NCI-H2196 treated with DMSO at 0.1 percent for 48 hours (cell line): ENCODE results near the gene ADCY5.

Experiments used
- DNase-seq: peaks from one replicate; lab custom pipeline; 2025; ENCODE audit not compliant: unreplicated experiment; lab: John Stamatoyannopoulos, UW

The ADCY5 gene

DNA sequence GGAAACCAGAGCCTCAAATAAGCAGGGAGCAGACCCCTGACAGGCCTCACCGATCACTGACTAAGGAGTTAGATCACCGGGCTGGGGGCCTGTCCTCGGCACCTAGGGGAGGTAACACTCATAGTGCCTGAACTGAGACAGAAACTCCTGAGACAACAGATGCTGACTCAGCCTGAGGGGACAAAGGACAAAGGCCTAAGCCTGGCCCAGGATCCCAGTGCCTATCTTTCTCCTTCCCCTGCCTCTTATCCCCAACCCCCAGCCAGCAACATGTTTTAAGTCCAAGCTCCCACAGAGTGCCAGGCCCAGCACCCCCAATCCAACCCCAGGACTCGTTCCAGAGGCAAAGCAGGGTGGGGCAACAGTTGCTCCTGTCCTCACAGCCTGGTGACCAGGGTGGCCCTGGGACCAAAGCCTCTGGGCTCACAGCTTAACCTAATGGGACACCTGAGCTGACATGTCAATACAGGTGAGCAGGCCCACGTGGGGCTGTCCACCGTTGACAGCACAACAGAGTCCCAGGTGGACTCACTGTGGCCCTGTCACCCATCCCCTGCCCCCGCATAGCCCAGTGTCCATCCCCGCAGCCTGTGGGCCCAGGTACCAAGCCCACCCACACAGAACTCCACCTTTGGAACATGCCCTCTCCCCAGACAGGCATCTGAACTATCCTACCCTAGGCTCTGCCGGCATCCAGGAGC lies 37.4 kb downstream of the ADCY5 start:
- DNase-seq = no peak

DNA sequence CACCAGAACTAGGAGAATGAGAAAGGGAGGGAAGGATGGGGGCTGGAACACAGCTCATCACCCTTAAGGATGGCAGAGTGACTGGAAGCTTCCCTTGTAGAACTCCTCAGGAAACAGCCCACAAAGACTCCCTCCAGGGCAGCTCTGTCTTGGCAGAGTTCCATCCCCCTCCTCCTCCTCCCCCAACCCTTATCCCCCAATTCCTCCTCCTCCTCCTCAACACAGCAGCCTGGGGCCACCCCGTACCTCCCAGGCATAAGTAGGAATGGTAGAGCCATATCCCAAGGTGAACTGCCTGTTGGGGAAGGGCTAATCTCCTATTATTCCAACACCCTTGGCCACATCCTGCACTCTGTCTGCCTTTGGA lies 38.8 kb downstream of the ADCY5 start:
- no peak for DNase-seq

DNA sequence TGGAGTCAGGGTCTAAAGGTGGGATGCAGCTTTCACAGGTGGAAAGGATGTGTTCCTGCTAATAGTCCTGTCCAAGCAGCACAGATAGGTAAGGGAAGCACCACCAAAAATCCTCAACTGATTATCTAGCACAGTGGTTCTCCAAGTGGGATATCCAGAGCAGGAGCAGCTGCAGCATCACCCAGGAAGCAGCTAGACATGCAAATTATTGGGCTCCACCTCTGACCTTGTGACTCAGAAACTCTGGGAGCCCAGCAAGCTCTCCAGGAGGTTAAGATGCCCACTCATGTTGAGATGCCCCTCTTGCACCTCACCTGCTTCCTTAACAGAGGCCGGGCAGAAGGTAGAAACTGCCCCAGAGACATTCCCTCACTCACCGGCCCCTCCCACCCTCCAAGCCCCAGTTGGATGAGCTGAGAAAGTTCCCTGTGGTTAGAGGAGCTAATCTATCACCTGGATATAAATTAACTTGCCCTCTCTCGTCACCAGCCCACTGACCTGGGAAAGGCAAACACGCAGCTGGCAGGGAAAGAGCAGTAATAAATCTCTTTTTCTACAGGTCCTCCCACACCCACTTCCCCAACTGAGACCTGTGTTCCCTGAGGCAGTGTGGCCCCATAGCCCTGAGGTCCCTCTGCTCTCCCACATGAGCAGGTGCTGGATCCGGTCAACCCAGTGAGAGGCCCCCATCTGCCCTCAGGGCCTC lies 39.3 kb downstream of the ADCY5 start:
- DNase-seq = no peak

DNA sequence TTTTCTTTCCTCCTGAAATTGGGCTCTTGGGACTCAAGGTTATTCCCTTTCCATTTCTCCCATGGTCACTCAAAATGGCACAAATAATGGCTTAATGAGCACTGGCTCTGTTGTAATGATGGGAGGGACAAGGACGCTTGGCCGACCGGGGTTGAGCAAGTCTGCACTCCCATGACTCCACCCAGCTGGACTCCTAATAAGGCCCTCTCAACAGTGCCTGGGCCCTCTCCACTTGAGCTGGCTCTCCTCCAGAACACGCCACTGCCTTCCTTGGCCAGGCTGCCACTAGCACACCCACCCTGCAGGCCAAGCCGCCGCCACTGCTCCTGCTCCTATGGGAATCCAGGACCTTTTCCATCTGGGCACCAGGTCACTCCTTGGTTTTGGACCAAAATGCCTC lies 42.3 kb downstream of the ADCY5 start:
- peak; percentile 23 for DNase-seq

DNA sequence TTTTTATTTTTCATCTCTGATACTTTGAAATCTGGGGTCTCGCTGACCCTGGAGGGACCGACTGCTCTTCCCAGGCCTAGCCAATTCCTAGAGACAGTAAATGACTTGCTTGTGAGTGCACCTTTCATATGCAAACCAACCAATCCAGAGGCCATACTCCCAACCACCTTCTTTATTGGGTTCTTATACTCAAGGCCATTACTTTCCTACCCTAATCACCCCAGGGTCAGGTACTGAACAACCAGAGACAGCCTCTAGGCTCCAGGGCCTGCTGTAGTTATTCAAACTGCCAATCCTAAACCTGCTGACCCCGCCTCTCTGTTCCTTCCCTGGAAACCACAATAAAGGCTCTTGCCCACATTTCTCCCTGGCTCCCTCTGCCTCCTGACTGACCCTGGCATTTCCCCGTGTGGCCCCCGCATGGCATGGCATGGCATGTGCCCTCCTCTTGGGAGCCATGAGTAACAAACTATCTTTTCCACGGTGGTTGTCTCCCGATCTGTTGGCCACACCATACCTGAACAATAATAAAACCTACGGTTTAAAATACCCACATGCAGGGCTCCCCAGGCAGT lies 42.9 kb downstream of the ADCY5 start:
- DNase-seq = no peak

DNA sequence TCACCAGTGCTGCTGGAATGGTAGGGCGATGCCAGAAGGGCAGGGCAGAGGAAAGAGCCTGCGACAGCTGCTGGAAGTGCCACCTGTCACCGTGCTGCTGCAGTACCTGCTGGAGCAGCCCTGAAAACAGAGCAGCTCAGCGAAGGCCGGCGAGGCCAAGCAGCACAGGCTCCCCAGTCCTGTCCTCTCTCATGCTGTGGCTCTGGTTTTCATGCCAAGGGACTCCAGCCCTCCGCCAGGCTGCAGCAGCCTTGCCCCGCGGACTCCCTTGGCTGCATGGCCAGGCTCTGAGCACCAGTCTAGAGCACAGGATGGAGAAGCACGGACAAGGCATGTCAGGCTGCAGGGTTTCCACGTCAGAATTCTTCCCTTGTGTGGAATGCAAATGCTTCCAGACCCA lies 43.9 kb downstream of the ADCY5 start:
- DNase-seq = no peak

DNA sequence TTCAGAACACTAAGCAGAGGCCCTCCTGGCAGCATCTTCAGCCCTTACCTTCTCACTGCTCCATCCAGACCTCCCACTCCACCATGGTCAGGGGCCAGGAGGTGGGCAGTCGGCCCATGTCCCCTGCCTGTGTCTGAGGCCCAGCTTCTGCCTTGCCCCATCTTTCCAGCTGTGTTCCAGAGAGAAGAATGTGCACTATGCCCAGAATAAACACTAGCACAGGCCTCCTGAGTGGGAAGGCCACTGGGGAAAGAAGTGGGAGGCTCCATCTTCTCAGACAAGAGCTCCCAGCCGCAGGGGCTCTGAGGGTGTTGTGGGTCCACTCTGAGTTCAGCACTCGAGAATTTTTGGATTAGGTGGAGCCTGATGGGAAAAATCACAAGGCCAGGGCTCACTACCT lies 44.5 kb downstream of the ADCY5 start:
- no peak for DNase-seq

DNA sequence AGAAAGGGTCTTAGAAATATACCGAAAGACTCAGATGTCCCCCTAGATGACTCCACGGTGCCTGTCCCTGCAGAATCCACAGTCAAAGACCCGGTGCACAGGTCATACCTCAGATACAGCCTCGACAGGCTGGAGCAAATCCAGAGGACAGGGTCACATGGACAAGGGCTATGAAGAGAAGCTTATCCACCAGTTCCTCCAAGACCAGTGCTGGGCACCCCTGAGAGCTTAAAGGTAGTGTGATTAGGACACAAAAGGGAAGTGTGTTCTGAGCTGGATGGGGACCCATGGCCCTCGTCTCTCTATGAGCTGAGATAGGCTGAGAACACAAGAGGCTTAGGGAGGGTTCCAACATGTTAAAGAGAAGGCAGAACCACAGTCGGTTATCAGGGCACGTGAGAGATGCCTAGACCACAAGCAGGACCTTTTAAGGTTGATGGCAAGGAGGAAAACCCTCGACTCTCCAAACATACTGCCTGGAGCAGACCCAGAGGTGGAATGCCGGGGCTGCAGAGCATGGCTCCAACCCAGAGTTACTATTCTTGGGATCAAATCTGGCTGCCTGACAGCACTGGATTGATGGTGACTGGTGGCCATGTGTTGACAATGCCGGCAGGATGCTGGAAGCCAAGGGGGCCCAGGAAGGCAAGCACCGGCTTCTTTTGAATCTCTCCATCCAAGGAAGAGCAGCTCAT lies 46.9 kb downstream of the ADCY5 start:
- DNase-seq = no peak

DNA sequence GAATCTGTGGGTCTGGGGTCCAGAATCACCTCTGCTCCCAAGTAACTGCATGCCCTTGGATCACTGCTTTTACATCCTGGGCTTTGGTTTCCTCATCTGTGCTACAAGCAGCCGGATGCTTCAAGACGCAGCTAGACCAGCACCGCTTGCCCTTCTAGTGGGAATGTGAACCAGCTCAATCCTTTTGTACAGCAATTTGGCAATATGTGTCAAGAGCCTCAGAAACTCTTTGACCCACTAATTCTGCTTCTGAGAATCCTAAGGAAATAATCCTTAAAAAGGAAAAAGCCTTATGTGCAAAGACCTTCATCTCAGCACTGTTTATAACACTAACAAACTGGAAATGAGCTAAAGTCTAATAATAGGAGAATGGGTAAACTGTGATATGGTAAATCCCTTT lies 48.7 kb downstream of the ADCY5 start:
- DNase-seq = no peak

DNA sequence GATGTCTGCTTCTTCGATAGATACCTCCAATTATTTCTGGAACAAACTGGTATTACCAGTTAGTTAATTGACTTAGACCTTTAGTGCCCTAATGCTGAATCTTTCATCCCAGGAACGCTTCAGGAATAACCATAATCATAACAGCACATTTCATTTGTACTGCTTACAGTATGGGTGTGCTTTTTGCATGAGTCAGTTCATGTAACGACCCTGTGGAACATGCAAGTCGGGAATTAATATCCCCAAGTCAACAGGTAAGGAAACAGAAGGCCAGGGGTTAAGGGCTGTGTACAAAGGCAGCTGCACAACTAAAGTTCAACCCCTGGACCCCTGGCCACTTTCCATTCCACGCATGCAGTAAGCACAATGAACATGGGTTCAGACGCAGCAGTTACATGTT lies 49.2 kb downstream of the ADCY5 start:
- DNase-seq = no peak

DNA sequence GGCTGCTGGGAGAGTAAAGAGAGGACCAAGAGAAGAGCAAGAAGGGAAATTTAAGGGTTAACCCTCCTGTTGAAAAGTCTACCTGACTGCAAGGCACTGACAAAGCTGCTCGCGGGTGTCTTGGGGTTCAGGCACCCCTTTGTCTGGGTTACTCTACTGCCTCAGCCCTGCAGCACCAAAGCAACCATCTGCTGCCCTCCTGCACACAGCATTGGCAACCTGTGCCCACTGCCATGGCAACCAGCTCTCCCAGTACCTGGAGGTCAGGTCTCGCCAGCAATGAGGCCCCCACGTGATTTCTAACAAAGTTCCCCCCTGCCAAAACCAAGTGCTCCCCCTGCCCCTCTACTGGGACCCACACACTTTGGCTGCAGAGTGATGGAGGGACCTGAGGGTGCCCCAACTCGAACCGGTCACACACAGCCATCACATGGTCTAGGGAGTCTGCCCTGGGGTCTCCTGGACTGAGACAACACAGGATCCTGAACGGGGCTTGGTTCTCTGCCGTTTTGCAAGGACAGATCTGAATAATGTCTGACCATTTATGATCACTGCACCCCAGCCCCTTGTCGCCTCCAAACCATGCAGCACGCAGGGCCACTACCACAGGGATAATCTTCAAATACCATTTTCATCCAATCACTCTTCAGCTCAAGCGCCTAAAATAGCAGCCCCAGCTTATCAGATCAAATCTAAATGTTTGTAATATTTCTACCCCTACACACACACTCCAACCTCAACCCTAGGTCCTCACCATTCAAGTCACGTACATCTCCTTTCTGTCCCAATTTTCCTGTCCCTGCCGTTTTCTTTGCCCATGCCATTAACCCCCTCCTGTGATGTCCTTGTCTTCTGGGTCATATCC lies 50.7 kb downstream of the ADCY5 start:
- no peak for DNase-seq

DNA sequence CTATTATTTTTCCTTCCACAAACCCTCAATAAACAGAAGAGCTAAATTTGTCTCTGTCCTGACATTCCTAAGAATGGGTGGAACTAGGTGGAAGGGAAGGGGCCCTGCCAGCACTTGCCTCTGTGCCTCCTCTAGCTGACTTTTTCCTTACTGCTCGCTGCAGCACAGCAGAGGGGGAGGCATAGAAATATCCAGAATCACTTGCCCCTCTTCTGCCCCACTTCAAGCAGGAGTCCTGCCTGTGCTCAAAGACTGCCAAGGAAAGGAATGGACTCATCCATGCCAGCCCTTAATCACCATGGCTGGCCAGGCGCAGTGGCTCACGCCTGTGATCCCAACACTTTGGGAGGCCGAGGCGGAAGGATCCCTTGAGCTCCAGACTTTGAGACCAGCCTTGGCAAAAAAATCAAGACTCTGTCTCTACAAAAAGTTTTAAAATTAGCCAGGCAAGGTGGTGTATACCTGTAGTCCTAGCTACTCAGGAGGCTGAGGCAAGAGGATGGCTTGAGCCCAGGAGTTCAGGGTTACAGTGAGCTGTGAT lies 51.8 kb downstream of the ADCY5 start:
- no peak for DNase-seq

DNA sequence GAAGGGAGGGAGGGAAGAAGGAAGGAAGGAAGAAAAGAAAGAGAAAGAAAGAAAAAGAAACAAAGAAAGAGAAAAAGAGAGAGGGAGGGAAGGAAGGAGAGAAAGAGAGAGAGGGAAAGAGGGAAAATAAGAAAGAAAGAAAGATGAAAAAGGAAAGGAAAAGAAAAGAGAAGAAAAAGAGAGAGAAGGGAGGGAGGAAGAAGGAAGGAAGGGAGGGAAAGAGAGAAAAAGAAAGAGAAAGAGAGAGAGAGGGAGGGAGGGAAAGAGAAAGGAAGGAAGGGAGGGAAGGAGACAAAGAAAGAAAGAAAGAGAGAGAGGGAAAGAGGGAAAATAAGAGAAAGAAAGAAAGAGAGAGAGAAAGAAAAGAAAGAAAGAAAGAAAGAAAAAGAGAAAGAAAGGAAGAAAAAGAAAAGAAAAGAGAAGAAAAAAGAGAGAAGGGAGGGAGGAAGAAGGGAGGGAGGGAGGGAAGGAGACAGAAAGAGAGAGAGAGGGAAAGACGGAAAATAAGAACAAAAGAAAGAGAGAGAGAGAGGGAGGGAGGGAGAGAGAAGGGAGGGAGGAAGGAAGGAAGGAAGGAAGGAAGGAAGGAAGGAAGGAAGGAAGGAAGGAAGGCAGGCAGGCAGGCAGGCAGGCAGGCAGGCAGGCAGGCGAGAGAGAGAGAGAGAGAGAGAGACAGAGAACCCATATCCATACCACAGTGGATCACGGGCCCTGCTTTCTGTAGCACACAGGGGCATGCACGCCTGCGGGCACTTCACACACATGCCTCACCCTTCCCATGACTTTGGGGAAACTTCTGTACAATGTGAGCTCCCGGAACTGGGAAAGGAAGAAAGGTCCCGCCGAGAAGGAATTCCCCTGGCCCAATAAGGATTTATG lies 52.5 kb downstream of the ADCY5 start:
- no peak for DNase-seq

DNA sequence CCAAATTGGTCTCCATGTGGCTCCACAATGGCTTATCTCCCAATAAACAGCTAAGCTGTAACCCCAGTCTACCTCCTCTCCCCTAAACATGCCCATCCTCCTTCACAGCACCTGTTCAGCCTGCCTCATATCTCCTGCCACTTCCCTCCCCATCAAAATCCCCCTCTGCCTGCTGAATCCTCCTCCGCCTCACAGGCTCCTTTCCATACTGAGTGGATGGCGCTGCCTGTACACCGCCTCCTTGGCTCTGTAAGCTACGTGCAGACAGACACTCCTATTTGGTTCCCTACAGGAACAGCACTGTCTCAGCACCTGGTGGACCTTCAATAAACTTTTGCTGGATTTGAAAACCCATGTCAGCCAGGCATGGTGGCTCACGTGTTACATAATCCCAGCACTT lies 53.7 kb downstream of the ADCY5 start:
- DNase-seq = no peak

DNA sequence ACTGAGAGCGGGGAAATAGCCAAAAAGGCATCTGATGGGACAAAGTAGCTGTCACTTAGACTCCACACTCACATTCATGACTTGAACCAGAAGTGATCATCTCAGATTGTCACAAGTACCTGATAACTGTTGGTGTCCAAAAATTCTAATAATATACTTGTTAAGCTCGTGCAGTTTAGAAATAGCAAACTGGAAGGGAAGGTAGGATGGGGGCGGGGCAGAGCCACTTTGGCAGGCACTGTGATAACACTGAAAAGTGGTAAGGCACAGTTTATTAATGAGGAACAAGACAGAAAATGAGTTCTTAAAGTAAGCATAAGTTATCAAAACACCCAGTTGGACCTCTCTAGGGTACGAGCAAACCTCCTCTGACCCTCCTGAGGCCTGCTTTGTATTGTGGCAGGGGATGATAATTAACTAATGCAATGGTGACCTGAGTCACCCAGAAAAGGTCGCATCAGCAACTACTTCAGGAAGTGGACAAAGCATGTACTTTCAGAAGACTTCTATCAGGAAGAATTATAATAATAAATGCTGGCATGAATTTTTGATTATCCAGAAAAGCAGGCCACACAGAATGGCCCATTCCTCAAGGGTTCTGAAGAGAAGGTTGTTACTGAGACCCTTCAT lies 54.4 kb downstream of the ADCY5 start:
- DNase-seq = no peak

DNA sequence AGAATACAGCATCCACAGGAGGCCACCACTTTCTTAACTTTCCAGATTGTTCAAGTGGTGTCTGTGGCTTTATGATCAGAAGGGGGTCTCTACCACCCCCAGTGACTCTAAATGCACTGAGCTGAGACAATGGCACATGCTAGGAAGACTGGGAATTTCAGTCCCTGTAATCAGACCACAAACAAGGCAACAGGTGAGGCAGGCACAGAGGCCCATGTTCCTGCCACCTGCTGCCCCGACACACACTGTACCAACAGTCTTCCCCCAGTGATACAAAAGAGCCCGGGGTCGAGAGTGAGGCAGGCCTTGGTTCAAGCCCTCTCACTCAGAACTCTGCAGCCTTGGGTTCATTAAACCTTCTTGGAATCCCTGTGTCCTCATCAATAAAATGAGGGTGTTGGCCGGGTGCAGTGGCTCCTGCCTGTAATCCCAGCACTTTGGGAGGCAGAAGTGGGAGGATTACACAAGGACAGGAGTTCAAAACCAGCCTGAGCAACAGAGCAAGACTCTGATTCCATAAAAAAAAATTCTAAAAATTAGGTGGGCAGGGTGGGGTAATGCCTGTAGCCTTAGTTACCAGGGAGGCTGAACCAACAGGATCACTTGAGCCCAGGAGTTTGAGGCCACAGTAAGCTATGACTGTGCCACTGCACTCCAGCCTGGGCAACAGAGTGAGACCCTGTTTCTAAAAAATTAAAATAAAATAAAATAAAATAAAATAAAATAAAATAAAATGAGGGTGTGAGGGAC lies 55.8 kb downstream of the ADCY5 start:
- no peak for DNase-seq

DNA sequence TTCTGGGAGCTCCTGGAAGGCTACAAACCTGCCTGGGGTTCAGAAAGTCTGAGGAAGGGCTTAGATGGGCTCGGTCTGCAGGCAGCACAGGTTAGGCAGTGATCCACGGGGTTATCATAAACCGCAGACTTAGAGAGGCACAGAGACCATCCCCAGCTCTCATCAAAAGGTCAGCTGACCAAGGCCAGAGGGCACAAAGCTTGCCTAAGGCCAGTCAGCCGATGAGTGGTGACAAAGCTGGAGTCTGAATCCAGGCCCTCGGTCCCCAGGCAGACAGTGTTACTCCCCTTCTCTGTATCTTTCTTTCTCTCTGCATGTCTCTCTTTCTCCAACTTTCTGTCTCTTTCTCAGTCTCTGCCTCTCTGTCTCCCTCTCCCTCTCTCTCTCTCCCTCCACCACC lies 56.5 kb downstream of the ADCY5 start:
- DNase-seq = no peak

DNA sequence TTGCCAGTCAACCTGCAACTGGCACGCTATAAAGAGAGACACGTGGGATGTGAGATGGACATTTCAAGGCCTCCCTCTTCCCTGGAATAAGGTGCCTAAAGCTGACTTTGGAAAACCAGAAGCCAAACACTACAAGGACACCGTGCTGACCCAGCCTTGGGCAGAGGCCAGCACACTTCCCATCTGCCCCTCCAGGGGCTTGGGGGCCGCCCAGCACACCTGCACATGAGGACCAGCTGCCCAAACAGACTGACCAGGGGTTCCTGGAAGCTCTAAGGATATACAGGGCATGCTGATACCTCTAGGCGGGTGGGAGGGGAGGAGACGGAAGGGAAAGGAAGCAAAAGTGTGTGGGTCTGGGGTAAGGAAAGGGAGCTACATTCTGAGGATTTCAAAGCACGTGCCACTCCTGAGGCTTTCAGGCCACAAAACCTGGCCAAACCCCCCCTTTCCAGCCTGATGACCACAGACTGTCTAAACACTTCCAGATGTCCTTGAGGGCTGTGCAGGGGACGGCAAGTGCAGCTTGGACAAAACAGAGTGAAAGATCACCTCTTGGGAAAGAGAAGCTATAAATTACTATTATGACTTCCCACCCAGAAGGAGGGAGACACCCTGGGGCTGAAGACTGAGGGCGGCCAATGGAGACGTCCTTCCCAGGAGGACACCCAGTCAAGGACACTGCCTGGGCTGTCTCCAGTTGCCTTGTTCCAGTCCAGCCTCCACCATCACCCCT lies 57.9 kb downstream of the ADCY5 start:
- DNase-seq = peak; percentile 31
